Myocyte (in vitro differentiated cells): Measurements from ENCODE around the gene CDC14C. TPM values are rescaled to one million over a fixed set of nuclear protein-coding genes. Genes with fewer than 3 reads are reported as not detected.

Experiments used
- DNase-seq: peaks from one replicate; pipeline ENCODE4 v3.0.0-alpha.2; 2012; ENCODE audit warnings: low read depth
- total RNA-seq: library from RNA; depleted of rRNA; stranded (reverse); fragments of >200 nt; gene quantifications from 2 replicates; pipeline ENCODE4 v1.2.3, GENCODE V29; 2014

Gene CDC14C
- total RNA-seq, 1 donor from 2014 or later = not detected

DNA sequence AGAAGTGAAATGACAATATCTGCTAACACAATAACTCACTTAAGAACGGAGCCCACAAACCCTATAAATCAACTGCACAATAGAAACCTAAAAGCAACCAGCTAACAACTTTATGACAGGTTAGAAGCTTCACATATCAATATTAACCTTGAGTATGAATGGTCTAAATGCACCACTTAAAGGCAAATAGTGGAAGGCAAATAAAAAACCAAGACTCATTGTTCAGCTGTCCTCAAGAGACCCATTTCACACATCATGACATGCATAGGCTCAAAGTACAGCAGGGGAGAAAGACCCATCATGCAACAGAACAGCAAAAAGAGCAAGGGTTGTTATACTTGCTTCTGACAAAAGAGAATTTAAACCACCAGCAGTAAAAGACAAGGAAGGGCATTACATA, 46.8 kb downstream of the CDC14C start:
- no peak for DNase-seq

DNA sequence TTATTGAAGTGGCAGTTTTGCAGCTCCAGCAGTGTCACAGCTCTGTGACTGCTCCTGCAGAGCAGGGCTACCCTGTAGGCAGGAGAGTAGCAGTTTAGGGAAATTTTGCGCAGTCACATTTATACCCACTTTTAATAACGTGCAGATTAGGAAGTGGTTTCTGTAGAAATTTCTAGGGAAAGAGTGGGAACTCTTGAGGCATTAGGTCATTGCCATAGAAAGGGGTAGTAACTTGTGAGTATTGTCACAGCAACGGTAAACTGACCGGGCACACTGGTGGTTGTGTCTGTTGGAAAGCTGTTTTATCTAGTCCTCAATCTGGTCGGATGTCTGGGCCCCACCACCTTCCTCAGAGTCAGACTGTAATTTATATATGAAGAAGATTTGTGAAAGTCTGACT, 51.9 kb downstream of the CDC14C start:
- DNase-seq = no peak

DNA sequence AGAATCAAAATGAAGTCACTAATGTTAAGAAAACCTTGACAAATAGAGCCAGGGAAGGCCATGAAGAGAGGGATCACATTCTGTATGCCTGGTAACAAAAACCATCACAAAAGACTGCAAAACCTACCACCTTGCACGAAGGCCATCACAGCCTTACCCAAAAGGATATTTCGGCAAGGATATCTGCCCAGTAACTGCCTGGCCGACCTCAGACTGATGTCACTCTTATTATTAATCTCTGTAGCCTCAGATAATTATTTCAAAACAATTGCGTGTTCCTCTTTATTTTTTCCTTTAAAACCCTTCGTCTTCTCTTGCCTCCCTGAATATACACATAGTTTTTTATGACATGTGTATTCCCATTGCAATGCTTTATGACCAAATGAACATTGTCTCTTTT, 52.5 kb downstream of the CDC14C start:
- DNase-seq = no peak
